SK-N-SH (cell line): ENCODE results near the gene SLIT1. TPM values are rescaled to one million over a fixed set of nuclear protein-coding genes. Genes with fewer than 3 reads are reported as not detected.

Experiments used
- CTCF ChIA-PET: fragments of 300-600, 350-600 bp; formaldehyde crosslinking; extraction: SDS; loops from one replicate; lab custom pipeline; 2021; lab: Yijun Ruan, JAX
- POLR2A ChIA-PET: fragments of 350-600 bp; sonication (Branson Sonifier 250); formaldehyde crosslinking; extraction: SDS; loops from one replicate; lab custom pipeline; 2020; ENCODE audit warnings: antibody characterized with exemption, inconsistent platforms; lab: Yijun Ruan, JAX
- DNase-seq: peaks from one replicate; pipeline ENCODE4 v3.0.0; 2012
- H2AFZ ChIP-seq: fragments of 200-600 bp; sonication (generic); 2 replicates; pipeline ENCODE4 v1.8.1; 2016; ENCODE audit warnings: antibody characterized with exemption, mild to moderate bottlenecking, low read depth
- H3F3A ChIP-seq: fragments of 200-600 bp; sonication (generic); replicated peaks from 2 replicates; pipeline ENCODE3; 2016; ENCODE audit warnings: antibody characterized with exemption, mild to moderate bottlenecking; ENCODE audit not compliant: insufficient read depth
- H3K27ac ChIP-seq, 2 experiments: fragments of 200-500 bp in 1 of 2; fragments of 200-600 bp in 1 of 2; sonication (Bioruptor generic) in 1 of 2; sonication (generic), shearing (Covaris generic) in 1 of 2; 2 replicates each; pipeline versions ENCODE4 v1.5.1 to v1.6.1; 2014 to 2016; ENCODE audit warnings: low read depth in 2 of 2, inconsistent platforms in 1 of 2, low read length in 1 of 2, mild to moderate bottlenecking in 1 of 2, mixed read lengths in 1 of 2
- H3K27me3 ChIP-seq: fragments of 200-600 bp; sonication (generic), shearing (Covaris generic); 2 replicates; pipeline ENCODE4 v1.6.1; 2016; ENCODE audit warnings: mixed run types; ENCODE audit not compliant: insufficient read depth
- H3K36me3 ChIP-seq, 2 experiments: fragments of 200-500 bp in 1 of 2; fragments of 200-600 bp in 1 of 2; sonication (Bioruptor generic) in 1 of 2; sonication (generic) in 1 of 2; replicated peaks in 1 of 2; 2 replicates each; pipeline versions ENCODE3 to v1.5.1; 2014 to 2016; ENCODE audit warnings: low read length in 1 of 2, mild to moderate bottlenecking in 1 of 2; ENCODE audit not compliant: insufficient read depth in 2 of 2, control insufficient read depth in 1 of 2
- H3K4me1 ChIP-seq, 2 experiments: fragments of 200-500 bp in 1 of 2; fragments of 200-600 bp in 1 of 2; sonication (Bioruptor generic) in 1 of 2; sonication (generic), shearing (Covaris generic) in 1 of 2; 2 replicates each; pipeline versions ENCODE4 v1.5.1 to v1.6.1; 2014 to 2016; ENCODE audit warnings: low read depth in 1 of 2, low read length in 1 of 2, mixed run types in 1 of 2; ENCODE audit not compliant: insufficient read depth in 2 of 2, control insufficient read depth in 1 of 2
- H3K4me2 ChIP-seq: fragments of 200-600 bp; sonication (generic), shearing (Covaris generic); 2 replicates; pipeline ENCODE4 v1.6.1; 2017; ENCODE audit warnings: mixed run types
- H3K4me3 ChIP-seq, 2 experiments: fragments of 200-500 bp in 1 of 2; fragments of 200-600 bp in 1 of 2; sonication (Bioruptor generic) in 1 of 2; sonication (generic), shearing (Covaris generic) in 1 of 2; 2 replicates each; pipeline versions ENCODE4 v1.5.1 to v1.8.1; 2014 to 2016; ENCODE audit warnings: low read depth in 2 of 2, inconsistent platforms in 1 of 2, low read length in 1 of 2, mild to moderate bottlenecking in 1 of 2, mixed read lengths in 1 of 2, moderate library complexity in 1 of 2
- H3K79me2 ChIP-seq: fragments of 200-600 bp; sonication (generic); 2 replicates; pipeline ENCODE4 v1.8.1; 2017; ENCODE audit warnings: mild to moderate bottlenecking; ENCODE audit not compliant: insufficient read depth
- H3K9ac ChIP-seq: fragments of 200-600 bp; sonication (generic); 2 replicates; pipeline ENCODE4 v1.6.1; 2017; ENCODE audit warnings: mixed run types
- H3K9me2 ChIP-seq: fragments of 200-600 bp; sonication (generic); 2 replicates; pipeline ENCODE4 v1.6.1; 2017; ENCODE audit warnings: mixed run types
- H3K9me3 ChIP-seq: fragments of 200-600 bp; sonication (generic); 2 replicates; pipeline ENCODE4 v1.6.1; 2017; ENCODE audit warnings: mixed run types, mild to moderate bottlenecking, moderate library complexity
- H4K20me1 ChIP-seq: fragments of 200-600 bp; sonication (generic); 2 replicates; pipeline ENCODE4 v1.6.1; 2017; ENCODE audit warnings: mild to moderate bottlenecking, mixed run types; ENCODE audit not compliant: insufficient read depth
- EP300 ChIP-seq, 2 experiments: IDR thresholded peaks; 2 replicates each; pipeline versions ENCODE4 v1.4.0 to v1.6.1; 2012; ENCODE audit warnings: borderline replicate concordance in 1 of 2, low read depth in 1 of 2, low read length in 1 of 2
- FOSL2 ChIP-seq: IDR thresholded peaks from 2 replicates; pipeline ENCODE4 v1.4.0; 2012; ENCODE audit warnings: low read depth, mild to moderate bottlenecking, moderate library complexity, borderline replicate concordance
- FOXM1 ChIP-seq: IDR thresholded peaks from 2 replicates; pipeline ENCODE4 v1.4.0; 2012; ENCODE audit warnings: low read depth, mild to moderate bottlenecking
- GABPA ChIP-seq: IDR thresholded peaks from 2 replicates; pipeline ENCODE4 v1.4.0; 2012; ENCODE audit warnings: low read depth, mild to moderate bottlenecking
- MEF2A ChIP-seq: IDR thresholded peaks from 2 replicates; pipeline ENCODE4 v1.4.0; 2012; ENCODE audit warnings: low read depth, borderline replicate concordance
- MXI1 ChIP-seq: IDR thresholded peaks from 2 replicates; pipeline ENCODE4 v1.6.1; 2012; ENCODE audit warnings: mild to moderate bottlenecking, low read depth, low read length, improper control_type of control experiment
- NFIC ChIP-seq: IDR thresholded peaks from 2 replicates; pipeline ENCODE4 v1.4.0; 2012; ENCODE audit warnings: borderline replicate concordance
- POLR2AphosphoS5 ChIP-seq: IDR thresholded peaks from 2 replicates; pipeline ENCODE4 v1.6.1; 2012; ENCODE audit warnings: low read depth, low read length
- RCOR1 ChIP-seq: fragments of 150-350 bp; IDR thresholded peaks from 2 replicates; pipeline ENCODE4 v1.6.1; 2017; ENCODE audit warnings: antibody characterized with exemption, low read length
- REST ChIP-seq: IDR thresholded peaks from 2 replicates; pipeline ENCODE4 v1.6.1; 2012; ENCODE audit warnings: mild to moderate bottlenecking, low read depth, low read length, moderate library complexity
- RXRA ChIP-seq: IDR thresholded peaks from 2 replicates; pipeline ENCODE4 v1.4.0; 2012; ENCODE audit warnings: low read depth, mild to moderate bottlenecking, borderline replicate concordance
- SIN3A ChIP-seq: IDR thresholded peaks from 2 replicates; pipeline ENCODE4 v1.6.1; 2012; ENCODE audit warnings: low read depth, mild to moderate bottlenecking, low read length, moderate library complexity, borderline replicate concordance
- TAF1 ChIP-seq: IDR thresholded peaks from 2 replicates; pipeline ENCODE4 v1.6.1; 2012; ENCODE audit warnings: low read depth, mild to moderate bottlenecking, low read length, moderate library complexity, borderline replicate concordance
- TEAD4 ChIP-seq: IDR thresholded peaks from 2 replicates; pipeline ENCODE4 v1.4.0; 2012; ENCODE audit warnings: mild to moderate bottlenecking, borderline replicate concordance; ENCODE audit not compliant: insufficient read depth
- USF2 ChIP-seq: fragments of 150-350 bp; IDR thresholded peaks from 2 replicates; pipeline ENCODE4 v1.6.1; 2017; ENCODE audit warnings: antibody characterized with exemption, low read length, low read depth, borderline replicate concordance
- YY1 ChIP-seq: IDR thresholded peaks from 2 replicates; pipeline ENCODE4 v1.4.0; 2012; ENCODE audit warnings: low read depth, mild to moderate bottlenecking
- ZBTB33 ChIP-seq: IDR thresholded peaks from 2 replicates; pipeline ENCODE4 v1.4.0; 2012; ENCODE audit warnings: low read depth, borderline replicate concordance
- WGBS: methylation state at CpG from one replicate; pipeline ENCODE4 v1.1.6; 2017; ENCODE audit warnings: low lambda C conversion rate; 5-methylcytosine and 5-hydroxymethylcytosine counted together
- polyA plus RNA-seq, 3 experiments: library from polyadenylated mRNA; depleted of rRNA; stranded (reverse); fragments of >200 nt; gene quantifications; 2 replicates each; pipeline ENCODE4 v1.2.3, GENCODE V29; 2012

SLIT1 gene
- polyA plus RNA-seq, 1 of the 3 experiments (the other 2 are of a cell fraction): 0.05 TPM

- no peak overlapping the region for H3K4me3 ChIP-seq
- ChIA-PET CTCF (interaction anchor here (5.6 to 10.4 kb wide), 4 partner anchors 11 to 172 kb away, joined by 24 to 102 read pairs (median 48); no protein-coding TSS in a partner anchor), POLR2A (no interaction called here)
- H3K27ac ChIP-seq: no peak overlapping the region
- H3K9ac ChIP-seq: no peak overlapping the region
- no peak overlapping the region for H2AFZ ChIP-seq
- no peaks in the 10 kb centered on the region for H3K36me3 ChIP-seq
- WGBS: 68% methylated on average over 4 of the region's 5 CpGs
- peaks cover 0 to 5% of the 10 kb centered on the region in 2 experiments; a peak in 1 of 4 replicates for H3K4me1 ChIP-seq
- no peak for DNase-seq
- H3K27me3 ChIP-seq: no peaks in the 10 kb centered on the region
- H3K4me2 ChIP-seq: no peak overlapping the region
- H3K9me3 ChIP-seq: no peaks in the 10 kb centered on the region
- H3F3A ChIP-seq: no peaks in the 10 kb centered on the region
- no peaks in the 10 kb centered on the region for H3K9me2 ChIP-seq
- H3K79me2 ChIP-seq: no peaks in the 10 kb centered on the region
- no peaks in the 10 kb centered on the region for H4K20me1 ChIP-seq
- TF ChIP-seq FOSL2: no peak
- TF ChIP-seq FOXM1: no peak
- no peak for TF ChIP-seq NFIC
- no peak for TF ChIP-seq RXRA
- TF ChIP-seq TAF1: no peak
- TF ChIP-seq RCOR1: no peak
- TF ChIP-seq TEAD4: no peak
- no peak for TF ChIP-seq EP300 (IDR thresholded peaks at IDR 0.05; ENCODE audit: borderline replicate concordance in 1 of 2, low read depth in 1 of 2, low read length in 1 of 2)
- no peak for TF ChIP-seq REST
- TF ChIP-seq YY1: no peak
- TF ChIP-seq, all 33 proteins: peak for 0
Observed at GRCh38 chr10:97062046-97062445, 123.7 kb downstream of the SLIT1 start.

GRCh38 chr10:97061423-97061822, 124.3 kb downstream of the SLIT1 start:
- Histone ChIP-seq H3K9me3 (no peaks in the 10 kb centered on the region), H3K27ac (no peak overlapping the region), H3K4me1 (peaks cover 0 to 5% of the 10 kb centered on the region in 2 experiments; a peak in 1 of 4 replicates), H3K4me2 (no peak overlapping the region), H3K9me2 (no peaks in the 10 kb centered on the region), H2AFZ (no peak overlapping the region), H3K79me2 (no peaks in the 10 kb centered on the region), H3K27me3 (no peaks in the 10 kb centered on the region), H3K36me3 (no peaks in the 10 kb centered on the region), H3F3A (no peaks in the 10 kb centered on the region), H4K20me1 (no peaks in the 10 kb centered on the region), H3K4me3 (no peak overlapping the region), H3K9ac (no peak overlapping the region)
- CTCF ChIA-PET: interaction anchor here (0.7 to 10.4 kb wide), 7 partner anchors 9 to 173 kb away, joined by 3 to 102 read pairs (median 24); no protein-coding TSS in a partner anchor
- POLR2A ChIA-PET: no interaction called here
- WGBS: 81% methylated on average over 2 of the region's 2 CpGs
- DNase-seq: no peak
- TF ChIP-seq POLR2AphosphoS5 (no peak), REST (no peak), MEF2A (no peak), USF2 (no peak), SIN3A (no peak), TAF1 (no peak), ZBTB33 (no peak), GABPA (no peak), MXI1 (no peak)
